Measurements from ENCODE around the gene TMEM178A.
A peak's percentile ranks its signal among the peaks of the same experiment; 100 is the strongest.
"Not testable (repeated sequence)": the region's sequence is repeated elsewhere in the genome, so short reads cannot be mapped to it uniquely, and the experiment has no call there.

The TMEM178A gene

DNA sequence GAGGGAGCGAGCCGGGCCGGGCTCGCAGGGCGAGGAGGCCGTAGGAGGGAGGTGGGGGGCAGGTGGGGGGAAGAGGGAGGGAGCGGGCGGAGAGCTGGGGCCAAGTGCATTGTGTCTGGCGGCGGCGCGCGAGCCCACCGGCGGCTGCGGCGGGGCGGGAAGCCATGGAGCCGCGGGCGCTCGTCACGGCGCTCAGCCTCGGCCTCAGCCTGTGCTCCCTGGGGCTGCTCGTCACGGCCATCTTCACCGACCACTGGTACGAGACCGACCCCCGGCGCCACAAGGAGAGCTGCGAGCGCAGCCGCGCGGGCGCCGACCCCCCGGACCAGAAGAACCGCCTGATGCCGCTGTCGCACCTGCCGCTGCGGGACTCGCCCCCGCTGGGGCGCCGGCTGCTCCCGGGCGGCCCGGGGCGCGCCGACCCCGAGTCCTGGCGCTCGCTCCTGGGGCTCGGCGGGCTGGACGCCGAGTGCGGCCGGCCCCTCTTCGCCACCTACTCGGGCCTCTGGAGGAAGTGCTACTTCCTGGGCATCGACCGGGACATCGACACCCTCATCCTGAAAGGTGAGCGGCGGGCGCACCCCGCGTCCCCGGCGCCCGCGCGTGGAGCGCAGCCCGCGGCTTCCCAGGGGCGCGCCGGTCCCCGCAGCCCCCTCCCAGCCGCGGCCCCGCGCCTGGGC is at the start of gene TMEM178A:
Gene TMEM178A, plus strand, starts transcription at position 107 of the 680 bp plus-strand sequence. Its CDS starts 58 bp downstream, at position 165.
- Mint-ChIP-seq H3K27me3 (peaks cover 59% of the 10 kb centered on the region), H3K27ac (no peak within 1 kb of the TSS), H3K9me3 (no peaks in the 10 kb centered on the region), H3K4me1 (peaks cover 21% of the 10 kb centered on the region), H3K36me3 (no peaks in the 10 kb centered on the region), H3K4me3 (peak within 1 kb of the TSS; percentile 76)
- peak; percentile 46 for ATAC-seq

DNA sequence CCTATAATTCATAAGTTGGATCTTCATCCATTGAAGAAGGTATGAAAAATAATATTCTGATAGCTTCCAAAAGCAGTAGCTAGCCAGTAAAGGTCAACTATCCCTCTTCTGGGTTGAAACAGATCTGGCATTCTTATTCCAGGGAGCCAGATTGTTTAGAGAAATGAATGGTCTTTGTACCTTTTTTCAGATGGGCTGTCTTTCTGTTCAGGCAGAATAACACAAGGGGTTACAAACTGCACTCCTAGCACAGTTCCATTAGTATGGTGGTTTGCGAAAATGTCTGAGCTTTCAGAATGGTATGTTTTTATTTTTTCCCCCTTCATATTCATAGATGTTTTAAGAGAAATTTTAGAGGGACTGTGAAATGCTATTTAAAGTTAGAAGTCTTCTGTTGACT is 47.5 kb upstream of the TMEM178A start:
- H3K27me3 Mint-ChIP-seq: peaks cover 49% of the 10 kb centered on the region
- ATAC-seq: no peak
- H3K36me3 Mint-ChIP-seq: no peaks in the 10 kb centered on the region

DNA sequence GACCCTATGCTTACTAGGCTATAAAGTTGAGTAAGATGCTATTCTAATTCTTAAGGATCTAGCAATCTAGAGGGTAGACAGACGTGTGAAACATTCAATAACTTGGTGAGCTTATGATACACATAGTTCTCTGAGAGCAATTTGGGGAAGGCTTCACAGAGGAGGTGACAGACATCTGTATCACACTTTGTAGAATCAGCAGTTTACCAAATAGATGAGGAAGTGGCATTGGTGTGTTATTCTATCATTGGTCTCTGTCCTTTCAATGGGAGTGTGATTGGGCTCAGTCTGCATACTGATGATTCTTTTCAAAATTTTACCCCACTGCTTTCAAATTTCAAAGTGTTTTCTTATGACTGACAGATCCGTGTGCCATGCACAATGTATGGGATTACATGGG is 47.0 kb upstream of the TMEM178A start:
- Mint-ChIP-seq H3K4me3 (no peak overlapping the region), H3K4me1 (peaks cover 7% of the 10 kb centered on the region), H3K27ac (no peak overlapping the region), H3K27me3 (peaks cover 52% of the 10 kb centered on the region), H3K9me3 (peaks cover 2% of the 10 kb centered on the region), H3K36me3 (no peaks in the 10 kb centered on the region)
- no peak for ATAC-seq

More for the DNA sequence above, 47.5 kb upstream of the TMEM178A start:
- Mint-ChIP-seq H3K27ac (no peak overlapping the region), H3K4me3 (no peak overlapping the region), H3K4me1 (peaks cover 7% of the 10 kb centered on the region), H3K9me3 (peaks cover 2% of the 10 kb centered on the region)

DNA sequence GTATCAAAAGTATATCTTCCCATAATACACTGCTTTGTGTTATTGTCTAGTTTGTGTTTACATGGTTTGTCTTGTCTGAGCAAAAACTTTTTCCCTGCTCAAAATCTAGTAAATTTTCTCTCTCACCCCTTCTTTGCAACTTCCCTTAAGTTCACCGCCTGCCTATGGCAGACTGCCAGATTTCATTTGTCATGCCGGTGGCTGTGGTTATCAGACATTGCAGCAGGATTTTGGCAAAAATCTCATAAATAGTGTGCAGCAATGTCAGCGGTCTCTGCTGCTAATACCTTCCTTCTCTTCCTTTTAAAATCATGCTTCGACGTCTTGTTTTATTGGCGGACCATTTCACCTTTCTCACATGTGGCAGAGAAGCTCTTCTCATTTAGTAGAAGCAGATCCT is 45.6 kb upstream of the TMEM178A start:
- no peak for ATAC-seq
- H3K4me3 Mint-ChIP-seq: no peak overlapping the region
- no peaks in the 10 kb centered on the region for H3K9me3 Mint-ChIP-seq
- peaks cover 7% of the 10 kb centered on the region for H3K4me1 Mint-ChIP-seq
- no peaks in the 10 kb centered on the region for H3K36me3 Mint-ChIP-seq
- peaks cover 46% of the 10 kb centered on the region for H3K27me3 Mint-ChIP-seq
- no peak overlapping the region for H3K27ac Mint-ChIP-seq

DNA sequence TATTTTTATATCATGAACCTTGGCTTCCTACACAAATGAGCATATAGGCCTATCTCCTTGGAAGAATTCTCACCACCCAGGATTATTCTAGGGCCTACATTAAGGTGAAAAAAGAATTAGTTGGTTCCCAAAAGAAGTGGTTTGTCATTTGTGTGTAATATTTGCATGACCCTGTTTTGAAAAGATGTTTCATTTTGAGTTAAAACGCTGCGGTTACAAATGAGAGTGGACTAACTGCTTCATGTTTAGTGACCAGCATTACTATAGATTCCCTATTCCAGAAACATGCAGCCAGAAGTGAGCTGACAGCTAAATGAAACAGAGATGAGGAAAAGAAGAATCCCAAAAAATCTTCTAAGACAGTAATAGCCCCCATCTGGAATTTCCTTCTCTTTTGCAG is 44.1 kb upstream of the TMEM178A start:
- Mint-ChIP-seq H3K27me3 (peaks cover 51% of the 10 kb centered on the region), H3K4me3 (no peak overlapping the region), H3K4me1 (peaks cover 7% of the 10 kb centered on the region), H3K9me3 (no peaks in the 10 kb centered on the region), H3K27ac (no peak overlapping the region), H3K36me3 (no peaks in the 10 kb centered on the region)
- no peak for ATAC-seq

DNA sequence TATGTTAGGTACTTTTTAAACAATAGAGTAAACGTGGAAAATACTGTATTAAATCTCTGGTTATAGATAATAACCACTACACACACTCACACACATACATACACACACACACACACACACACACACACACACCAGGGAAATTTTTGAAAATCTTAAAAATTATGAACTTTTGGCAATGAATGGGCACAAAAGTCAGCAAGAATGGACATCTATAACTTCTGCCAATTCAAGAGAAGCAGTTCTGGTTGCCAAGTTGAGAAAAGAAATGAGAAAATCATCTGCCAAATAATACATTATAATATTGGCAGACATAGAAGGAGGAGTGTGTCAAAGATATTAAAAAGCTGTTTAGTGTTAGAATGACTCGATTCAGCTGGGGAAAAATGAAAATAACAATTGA is 42.9 kb upstream of the TMEM178A start:
- ATAC-seq: no peak

DNA sequence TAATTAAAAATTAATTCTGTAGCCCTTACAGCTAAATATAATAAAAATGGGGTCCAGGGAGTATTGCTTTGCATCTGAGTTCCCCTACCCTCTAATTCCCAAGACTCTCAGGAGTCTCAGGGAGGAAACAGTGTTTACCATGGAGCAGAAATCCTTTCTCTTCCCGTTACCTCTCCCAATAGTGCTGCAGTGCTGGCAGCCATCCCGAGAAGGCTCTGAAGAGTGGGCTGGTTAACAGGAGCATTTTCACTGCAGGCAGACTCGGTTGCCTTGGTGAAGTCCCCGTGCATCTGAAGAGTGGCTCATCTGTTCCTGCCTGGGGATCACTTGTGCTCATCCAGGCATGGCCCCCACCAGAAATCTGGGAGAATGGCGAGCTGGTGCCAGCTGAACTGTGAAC is 41.8 kb upstream of the TMEM178A start:
- Mint-ChIP-seq H3K27me3 (peaks cover 42% of the 10 kb centered on the region), H3K4me1 (peaks cover 7% of the 10 kb centered on the region), H3K27ac (no peak overlapping the region), H3K4me3 (no peak overlapping the region), H3K36me3 (no peaks in the 10 kb centered on the region), H3K9me3 (no peaks in the 10 kb centered on the region)
- no peak for ATAC-seq

More for the DNA sequence above, 42.9 kb upstream of the TMEM178A start:
- Mint-ChIP-seq H3K27ac (no peak overlapping the region), H3K4me3 (no peak overlapping the region), H3K4me1 (peaks cover 7% of the 10 kb centered on the region), H3K9me3 (no peaks in the 10 kb centered on the region), H3K27me3 (peaks cover 43% of the 10 kb centered on the region), H3K36me3 (no peaks in the 10 kb centered on the region)

DNA sequence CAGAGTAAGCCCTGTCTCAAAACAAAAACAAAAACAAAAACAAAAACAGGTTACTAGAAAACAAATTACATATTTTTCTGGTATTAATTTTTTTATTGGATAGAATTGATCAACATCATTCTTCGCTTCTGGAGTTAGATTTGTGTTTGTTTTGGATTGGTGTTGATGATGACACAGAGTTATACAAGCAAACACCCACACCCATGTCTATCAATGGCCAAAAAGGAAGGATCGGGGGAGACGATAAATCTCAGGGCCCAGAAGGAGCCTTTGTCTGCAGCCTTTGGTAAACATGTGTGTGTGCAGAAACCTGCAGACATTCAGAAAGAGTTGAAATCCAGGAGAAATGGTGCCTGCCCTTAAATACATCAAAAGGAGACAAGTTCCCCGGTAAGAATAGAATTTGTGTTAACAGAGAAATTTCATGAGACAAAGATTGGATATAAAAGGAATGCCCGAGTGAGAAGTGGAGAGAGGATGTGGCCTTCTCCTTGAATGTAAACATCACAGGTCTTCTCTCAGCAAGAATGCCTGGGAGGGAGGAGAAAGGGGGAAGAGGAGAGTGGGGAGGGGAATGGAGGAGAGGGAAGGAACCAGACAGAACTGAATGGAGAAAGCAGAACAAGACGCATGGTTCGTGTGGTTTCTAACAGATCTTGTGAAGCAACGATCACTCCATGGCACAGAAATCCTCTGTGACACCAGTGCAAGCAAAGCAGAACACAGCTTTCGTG is 40.4 kb upstream of the TMEM178A start:
- Mint-ChIP-seq H3K4me1 (peaks cover 2% of the 10 kb centered on the region), H3K9me3 (no peaks in the 10 kb centered on the region), H3K27ac (no peak overlapping the region), H3K36me3 (no peaks in the 10 kb centered on the region), H3K4me3 (no peak overlapping the region), H3K27me3 (peaks cover 35% of the 10 kb centered on the region)
- no peak for ATAC-seq

DNA sequence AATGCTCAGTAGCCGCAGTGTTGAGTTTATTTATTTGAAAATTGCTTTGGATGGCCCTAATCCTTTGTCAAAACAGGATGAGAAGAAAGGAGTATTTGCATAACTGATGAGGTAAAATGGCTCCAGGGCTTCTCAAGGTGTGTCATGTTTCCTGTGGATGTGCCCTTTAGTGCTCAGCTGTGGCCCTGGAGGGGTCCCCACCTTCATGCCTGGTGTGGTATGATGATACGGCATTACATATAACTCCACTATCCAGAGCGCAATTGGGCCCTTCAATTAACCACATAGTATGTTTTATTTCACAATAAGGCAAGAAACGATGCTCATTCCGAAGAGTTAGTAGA is 39.8 kb upstream of the TMEM178A start:
- Mint-ChIP-seq H3K27me3 (peaks cover 30% of the 10 kb centered on the region), H3K4me1 (no peaks in the 10 kb centered on the region), H3K27ac (no peak overlapping the region), H3K9me3 (no peaks in the 10 kb centered on the region), H3K36me3 (no peaks in the 10 kb centered on the region), H3K4me3 (no peak overlapping the region)
- ATAC-seq: no peak

DNA sequence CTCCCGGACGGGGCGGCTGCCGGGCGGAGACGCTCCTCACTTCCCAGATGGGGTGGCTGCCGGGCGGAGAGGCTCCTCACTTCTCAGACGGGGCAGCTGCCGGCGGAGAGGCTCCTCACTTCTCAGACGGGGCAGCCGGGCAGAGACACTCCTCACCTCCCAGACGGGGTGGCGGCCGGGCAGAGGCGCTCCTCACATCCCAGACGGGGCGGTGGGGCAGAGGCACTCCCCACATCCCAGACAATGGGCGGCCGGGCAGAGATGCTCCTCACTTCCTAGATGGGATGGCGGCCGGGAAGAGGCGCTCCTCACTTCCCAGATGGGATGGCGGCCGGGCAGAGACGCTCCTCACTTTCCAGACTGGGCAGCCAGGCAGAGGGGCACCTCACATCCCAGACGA is 37.4 kb upstream of the TMEM178A start:
- H3K36me3 Mint-ChIP-seq, H3K4me1 Mint-ChIP-seq, H3K27ac Mint-ChIP-seq, ATAC-seq, H3K4me3 Mint-ChIP-seq, H3K9me3 Mint-ChIP-seq: not testable (repeated sequence)
- peaks cover 19% of the 10 kb centered on the region for H3K27me3 Mint-ChIP-seq

DNA sequence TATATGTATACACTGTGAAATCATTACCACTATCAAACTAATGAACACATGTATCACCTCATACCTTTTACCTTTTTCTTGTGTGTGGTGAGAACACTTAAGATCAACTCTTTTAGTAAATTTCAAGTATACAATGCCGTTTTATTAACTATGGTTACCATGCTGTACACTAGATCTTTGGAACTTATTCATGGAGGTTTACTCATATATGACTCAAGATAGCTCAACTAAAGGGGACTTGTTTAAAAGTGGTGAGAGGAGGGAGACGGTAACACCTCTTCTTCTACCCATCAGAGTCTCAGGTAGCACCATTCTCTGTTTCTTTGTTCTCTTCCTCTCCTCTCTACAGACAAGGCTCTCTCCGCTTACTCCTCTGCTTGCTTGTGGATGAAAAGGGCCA is 36.1 kb upstream of the TMEM178A start:
- Mint-ChIP-seq H3K27me3 (peaks cover 10% of the 10 kb centered on the region), H3K4me1 (no peaks in the 10 kb centered on the region), H3K27ac (no peak overlapping the region), H3K4me3 (no peak overlapping the region), H3K9me3 (no peaks in the 10 kb centered on the region), H3K36me3 (no peaks in the 10 kb centered on the region)
- ATAC-seq: no peak

DNA sequence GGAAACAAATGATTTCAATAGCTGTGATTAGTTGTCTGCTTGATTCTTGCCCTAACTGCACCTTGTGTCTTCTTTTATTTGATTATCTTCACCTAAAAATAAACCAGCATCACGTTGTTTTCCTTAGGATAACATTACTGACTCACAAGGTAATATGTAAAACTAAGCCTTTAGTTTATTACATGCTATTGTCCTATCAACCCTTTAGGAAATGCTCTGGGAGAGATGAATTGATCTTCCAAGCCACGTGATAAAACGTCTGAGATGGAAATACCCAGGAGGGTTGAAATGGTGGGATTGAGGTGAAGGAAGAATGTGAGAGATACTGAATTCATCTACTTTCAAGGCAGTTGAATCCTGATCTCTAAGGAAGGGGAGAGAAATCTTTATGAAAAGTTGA is 34.5 kb upstream of the TMEM178A start:
- ATAC-seq: no peak
- Mint-ChIP-seq H3K27me3 (no peaks in the 10 kb centered on the region), H3K27ac (no peak overlapping the region), H3K4me1 (no peaks in the 10 kb centered on the region), H3K36me3 (no peaks in the 10 kb centered on the region), H3K4me3 (no peak overlapping the region), H3K9me3 (no peaks in the 10 kb centered on the region)

DNA sequence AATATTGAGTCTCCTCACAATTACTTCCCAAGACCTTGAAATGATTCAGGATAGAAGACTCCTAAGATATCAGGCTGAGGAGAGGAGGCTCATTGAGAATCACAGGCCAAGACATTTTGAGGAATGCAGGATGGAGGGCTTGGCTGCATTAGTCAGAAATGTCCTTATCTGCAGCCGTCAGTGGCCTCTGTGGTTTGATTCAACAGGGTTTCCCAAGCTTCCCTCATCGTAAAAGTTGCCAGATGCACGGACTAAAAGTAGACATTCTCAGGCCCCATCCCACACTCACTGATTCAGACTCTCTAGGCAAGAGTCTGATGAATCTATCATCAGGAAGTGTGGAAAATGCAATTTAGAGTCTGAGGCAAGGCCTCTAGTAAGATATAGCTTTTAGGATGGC is 34.0 kb upstream of the TMEM178A start:
- Mint-ChIP-seq H3K27ac (no peak overlapping the region), H3K27me3 (no peaks in the 10 kb centered on the region), H3K9me3 (no peaks in the 10 kb centered on the region), H3K4me3 (no peak overlapping the region), H3K36me3 (no peaks in the 10 kb centered on the region), H3K4me1 (no peaks in the 10 kb centered on the region)
- no peak for ATAC-seq

DNA sequence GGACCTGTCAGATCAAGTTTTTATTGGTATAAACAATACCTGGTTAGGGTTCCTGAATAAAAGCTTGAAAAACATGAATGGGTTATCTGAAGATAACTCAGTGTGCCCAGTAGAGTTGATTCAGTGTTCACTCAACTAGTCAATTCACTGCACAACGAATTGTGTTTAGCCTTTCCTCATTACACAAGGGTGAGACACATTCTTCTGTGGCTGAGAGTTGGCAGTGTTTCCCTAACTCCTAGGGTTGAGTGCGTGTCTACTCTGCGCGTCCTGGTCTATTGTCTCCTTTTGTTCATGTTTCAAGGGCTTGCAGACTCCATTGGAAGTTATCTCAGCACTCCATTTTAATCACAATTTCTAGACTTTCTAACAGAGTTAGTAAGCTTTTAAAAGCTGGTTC is 32.8 kb upstream of the TMEM178A start:
- Mint-ChIP-seq H3K4me1 (no peaks in the 10 kb centered on the region), H3K9me3 (no peaks in the 10 kb centered on the region), H3K27ac (no peak overlapping the region), H3K4me3 (no peak overlapping the region), H3K36me3 (no peaks in the 10 kb centered on the region), H3K27me3 (no peaks in the 10 kb centered on the region)
- ATAC-seq: no peak

DNA sequence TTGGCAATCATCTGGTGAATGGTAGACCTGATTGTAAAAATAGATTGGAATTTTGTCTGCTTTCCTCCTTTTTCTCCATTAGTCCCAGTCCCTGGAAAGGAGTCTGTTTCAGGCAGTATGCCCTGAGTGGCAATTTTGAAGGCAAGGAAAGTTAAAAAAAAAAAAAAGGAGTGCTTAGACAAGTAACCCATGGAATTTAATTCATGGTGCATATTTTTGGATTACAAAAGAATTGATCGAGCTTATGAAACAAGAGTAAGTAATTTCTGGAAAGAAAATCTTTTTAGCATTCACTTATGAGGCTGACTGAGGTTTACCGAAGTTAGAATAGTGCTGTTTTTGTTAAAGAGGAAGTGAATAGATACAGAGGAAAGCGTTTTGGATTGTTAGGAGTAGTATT is 29.4 kb upstream of the TMEM178A start:
- no peak overlapping the region for H3K27ac Mint-ChIP-seq
- H3K27me3 Mint-ChIP-seq: no peaks in the 10 kb centered on the region
- no peaks in the 10 kb centered on the region for H3K9me3 Mint-ChIP-seq
- H3K36me3 Mint-ChIP-seq: no peaks in the 10 kb centered on the region
- H3K4me3 Mint-ChIP-seq: no peak overlapping the region
- ATAC-seq: no peak
- no peaks in the 10 kb centered on the region for H3K4me1 Mint-ChIP-seq

DNA sequence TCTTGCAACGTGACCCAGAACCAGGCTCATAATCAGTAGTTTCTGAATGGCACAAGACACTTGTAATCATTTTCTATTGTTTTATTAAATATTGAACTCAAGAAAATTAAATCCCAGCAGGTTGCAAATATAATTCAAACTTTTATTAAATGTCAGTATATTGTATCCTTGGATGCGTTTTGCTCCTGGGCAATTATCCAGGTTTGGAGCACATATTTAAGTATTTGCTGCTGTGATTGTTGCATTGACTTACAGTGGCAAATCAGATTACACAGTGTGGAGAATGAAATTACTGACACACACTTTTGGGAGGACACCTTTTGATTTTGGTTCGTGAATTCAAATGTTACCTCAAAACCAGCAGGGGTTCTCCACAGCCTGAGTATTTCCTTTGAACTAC is 27.1 kb upstream of the TMEM178A start:
- Mint-ChIP-seq H3K4me1 (no peaks in the 10 kb centered on the region), H3K27me3 (peaks cover 10% of the 10 kb centered on the region), H3K27ac (no peak overlapping the region), H3K4me3 (no peak overlapping the region), H3K9me3 (no peaks in the 10 kb centered on the region), H3K36me3 (no peaks in the 10 kb centered on the region)
- no peak for ATAC-seq

Measured in stimulated activated memory B cell treated with anti-CD40 and anti-IgM and Interleukin-4, amounts not matched to agents 10 μg/mL and 1 μg/mL and 100 μg/mL, for 72 hours (primary cell).